H1 (cell line): ENCODE data around the gene EPB41L3. TPM values are rescaled to one million over a fixed set of nuclear protein-coding genes. Genes with fewer than 3 reads are reported as not detected.

Source experiments
- CTCF ChIA-PET: fragments of 300-600 bp; sonication (Branson Sonifier 250); formaldehyde crosslinking; loops from one replicate; lab custom pipeline; 2021; ENCODE audit not compliant: partially characterized antibody; lab: Charles Lee
- POLR2A ChIA-PET: fragments of 300-600 bp; sonication (Branson Sonifier 250); formaldehyde crosslinking; loops from one replicate; lab custom pipeline; 2021; ENCODE audit warnings: inconsistent platforms; ENCODE audit not compliant: partially characterized antibody; lab: Charles Lee
- DNase-seq, 2 experiments: peaks; one replicate each; pipeline versions ENCODE4 v3.0.0 to v3.0.0-alpha.2; 2010 to 2022; ENCODE audit warnings: low spot score in 2 of 2, low read depth in 1 of 2, mixed read lengths in 1 of 2
- FAIRE-seq: peaks from 2 replicates; lab custom pipeline; 2011; peaks lifted over from hg19 to GRCh38; lab: Jason Lieb, UNC
- H2AFZ ChIP-seq: 2 replicates; pipeline ENCODE4 v1.8.1; 2012; ENCODE audit warnings: low read length, inconsistent platforms
- H2AK5ac ChIP-seq: 2 replicates; pipeline ENCODE4 v1.6.1; 2013; ENCODE audit warnings: low read depth, low read length
- H2BK120ac ChIP-seq: replicated peaks from 2 replicates; pipeline ENCODE3; 2013; ENCODE audit warnings: low read depth, low read length, inconsistent platforms
- H2BK12ac ChIP-seq: 2 replicates; pipeline ENCODE4 v1.6.1; 2013; ENCODE audit warnings: low read depth, low read length
- H2BK15ac ChIP-seq: 2 replicates; pipeline ENCODE4 v1.6.1; 2013; ENCODE audit warnings: low read length
- H2BK20ac ChIP-seq: 2 replicates; pipeline ENCODE4 v1.6.1; 2013; ENCODE audit warnings: low read length
- H2BK5ac ChIP-seq: 2 replicates; pipeline ENCODE4 v1.6.1; 2013; ENCODE audit warnings: low read depth, low read length
- H3K14ac ChIP-seq: 2 replicates; pipeline ENCODE4 v1.6.1; 2013; ENCODE audit warnings: inconsistent platforms; ENCODE audit not compliant: insufficient read length
- H3K18ac ChIP-seq: 2 replicates; pipeline ENCODE4 v1.6.1; 2013; ENCODE audit warnings: low read length; ENCODE audit errors: extremely low read depth
- H3K23ac ChIP-seq: 2 replicates; pipeline ENCODE4 v1.6.1; 2013; ENCODE audit warnings: inconsistent platforms; ENCODE audit not compliant: insufficient read length
- H3K23me2 ChIP-seq: 2 replicates; pipeline ENCODE4 v1.6.1; 2013; ENCODE audit warnings: low read depth, low read length
- H3K27ac ChIP-seq: 2 replicates; pipeline ENCODE4 v1.6.1; 2011; ENCODE audit warnings: low read depth, low read length, inconsistent platforms
- H3K27me3 ChIP-seq, 4 experiments: replicated peaks in 1 of 4; 1 replicate in 1 of 4; 2 replicates in 3 of 4; pipeline versions ENCODE4 v1.6.1 to v1.8.1; 2011 to 2013; ENCODE audit warnings: low read length in 3 of 4, mild to moderate bottlenecking in 3 of 4, inconsistent platforms in 2 of 4, mixed read lengths in 2 of 4, moderate library complexity in 1 of 4; ENCODE audit not compliant: control insufficient read depth in 3 of 4, insufficient read depth in 3 of 4; ENCODE audit errors: extremely low read depth in 1 of 4
- H3K36me3 ChIP-seq, 4 experiments: 2 replicates each; pipeline versions ENCODE4 v1.6.1 to v1.8.1; 2011 to 2013; ENCODE audit warnings: mild to moderate bottlenecking in 4 of 4, low read length in 3 of 4, moderate library complexity in 2 of 4, control low read depth in 1 of 4, inconsistent platforms in 1 of 4; ENCODE audit not compliant: insufficient read depth in 4 of 4, control insufficient read depth in 2 of 4
- H3K4ac ChIP-seq: replicated peaks from 2 replicates; pipeline ENCODE3; 2013; ENCODE audit warnings: low read length, low read depth, mixed read lengths, inconsistent platforms; ENCODE audit not compliant: insufficient read length
- H3K4me1 ChIP-seq, 4 experiments: replicated peaks in 1 of 4; 1 replicate in 1 of 4; 2 replicates in 3 of 4; pipeline versions ENCODE4 v1.6.1 to v1.8.1; 2011 to 2013; ENCODE audit warnings: low read length in 3 of 4, inconsistent platforms in 2 of 4, mixed read lengths in 1 of 4; ENCODE audit not compliant: insufficient read depth in 4 of 4, control insufficient read depth in 3 of 4
- H3K4me2 ChIP-seq, 2 experiments: 2 replicates each; pipeline versions ENCODE4 v1.6.1 to v1.8.1; 2011 to 2013; ENCODE audit warnings: low read depth in 2 of 2, low read length in 2 of 2, control low read depth in 1 of 2, inconsistent platforms in 1 of 2, mild to moderate bottlenecking in 1 of 2; ENCODE audit not compliant: insufficient read depth in 1 of 2
- H3K4me3 ChIP-seq, 4 experiments: fragments of 200-600, 300-600 bp in 1 of 4; sonication (generic), shearing (Covaris generic), sonication (Bioruptor Twin) in 1 of 4; 2 replicates each; pipeline versions ENCODE4 v1.5.1 to v1.8.1; 2011 to 2016; ENCODE audit warnings: low read length in 4 of 4, low read depth in 3 of 4, control low read depth in 2 of 4, inconsistent platforms in 2 of 4, mild to moderate bottlenecking in 2 of 4, mixed read lengths in 1 of 4, moderate library complexity in 1 of 4; ENCODE audit not compliant: insufficient read depth in 2 of 4; ENCODE audit errors: extremely low read depth in 1 of 4
- H3K56ac ChIP-seq: replicated peaks from 2 replicates; pipeline ENCODE3; 2013; ENCODE audit warnings: low read depth, mild to moderate bottlenecking, mixed read lengths, low read length, inconsistent platforms; ENCODE audit not compliant: insufficient read length
- H3K79me1 ChIP-seq: 2 replicates; pipeline ENCODE4 v1.6.1; 2013; ENCODE audit warnings: low read depth, low read length, control low read depth
- H3K79me2 ChIP-seq, 2 experiments: 2 replicates each; pipeline versions ENCODE4 v1.6.1 to v1.8.1; 2012 to 2013; ENCODE audit warnings: low read length in 2 of 2, mild to moderate bottlenecking in 2 of 2, inconsistent platforms in 1 of 2; ENCODE audit not compliant: insufficient read depth in 2 of 2, control insufficient read depth in 1 of 2
- H3K9ac ChIP-seq, 4 experiments: replicated peaks in 1 of 4; 1 replicate in 1 of 4; 2 replicates in 3 of 4; pipeline versions ENCODE4 v1.6.1 to v1.8.1; 2011 to 2013; ENCODE audit warnings: low read depth in 3 of 4, low read length in 3 of 4, control low read depth in 2 of 4, mild to moderate bottlenecking in 2 of 4, moderate library complexity in 2 of 4, inconsistent platforms in 1 of 4; ENCODE audit errors: extremely low read depth in 1 of 4
- H3K9me3 ChIP-seq, 2 experiments: 2 replicates each; pipeline versions ENCODE4 v1.6.1 to v1.8.1; 2012 to 2013; ENCODE audit warnings: mild to moderate bottlenecking in 2 of 2, moderate library complexity in 2 of 2, control low read depth in 1 of 2, inconsistent platforms in 1 of 2, low read depth in 1 of 2, low read length in 1 of 2, mixed read lengths in 1 of 2; ENCODE audit not compliant: insufficient read depth in 2 of 2
- H4K20me1 ChIP-seq, 2 experiments: replicated peaks in 1 of 2; 2 replicates each; pipeline versions ENCODE3 to v1.8.1; 2011 to 2013; ENCODE audit warnings: inconsistent platforms in 2 of 2, low read length in 2 of 2, mild to moderate bottlenecking in 1 of 2; ENCODE audit not compliant: insufficient read depth in 2 of 2, control insufficient read depth in 1 of 2
- H4K5ac ChIP-seq: 2 replicates; pipeline ENCODE4 v1.6.1; 2013; ENCODE audit warnings: low read length, low read depth, mixed read lengths, inconsistent platforms; ENCODE audit not compliant: insufficient read length
- H4K8ac ChIP-seq: 2 replicates; pipeline ENCODE4 v1.8.0; 2013; ENCODE audit warnings: mild to moderate bottlenecking, moderate library complexity, low read length, inconsistent platforms; ENCODE audit not compliant: insufficient read depth; ENCODE audit errors: extremely low read depth
- H4K91ac ChIP-seq: replicated peaks from 2 replicates; pipeline ENCODE3; 2013; ENCODE audit warnings: low read length, mixed read lengths, inconsistent platforms; ENCODE audit not compliant: insufficient read length
- ASH2L ChIP-seq: fragments of 200-600, 300-600 bp; sonication (generic); IDR thresholded peaks from one replicate; pipeline ENCODE4 v1.7.1; 2017; ENCODE audit warnings: low read length
- CBX5 ChIP-seq: fragments of 300-800, 300-1000 bp; sonication (generic); IDR thresholded peaks from 2 replicates; pipeline ENCODE4 v1.7.1; 2016; ENCODE audit warnings: antibody characterized with exemption, low read length, low read depth
- CBX8 ChIP-seq: fragments of 300-800, 300-1000 bp; sonication (generic); IDR thresholded peaks from 2 replicates; pipeline ENCODE4 v1.7.1; 2016; ENCODE audit warnings: low read depth, low read length, borderline replicate concordance
- EZH2 ChIP-seq: fragments of 200-600 bp; sonication (generic); IDR thresholded peaks from 2 replicates; pipeline ENCODE4 v1.7.1; 2012; ENCODE audit warnings: low read depth, mild to moderate bottlenecking, moderate library complexity, low read length, inconsistent platforms; ENCODE audit not compliant: severe bottlenecking
- GABPA ChIP-seq: IDR thresholded peaks from 2 replicates; pipeline ENCODE4 v1.6.1; 2011; ENCODE audit warnings: mild to moderate bottlenecking, low read length, moderate library complexity, borderline replicate concordance; ENCODE audit not compliant: insufficient read depth
- GTF2F1 ChIP-seq: IDR thresholded peaks from 2 replicates; pipeline ENCODE4 v1.6.1; 2012; ENCODE audit warnings: low read depth, low read length, improper control_type of control experiment, borderline replicate concordance
- MAFK ChIP-seq: IDR thresholded peaks from 2 replicates; pipeline ENCODE4 v1.6.1; 2012; ENCODE audit warnings: low read depth, mild to moderate bottlenecking, improper control_type of control experiment, low read length
- POLR2A ChIP-seq, 2 experiments: IDR thresholded peaks; 1 replicate in 1 of 2; 2 replicates in 1 of 2; pipeline ENCODE4 v1.6.1; 2011; ENCODE audit warnings: low read depth in 2 of 2, low read length in 2 of 2, mild to moderate bottlenecking in 2 of 2; ENCODE audit errors: control extremely low read depth in 1 of 2
- RFX5 ChIP-seq: IDR thresholded peaks from 2 replicates; pipeline ENCODE4 v1.6.1; 2011; ENCODE audit warnings: low read depth, low read length, improper control_type of control experiment, borderline replicate concordance
- RNF2 ChIP-seq: fragments of 200-900, 300-1000 bp; sonication (generic); IDR thresholded peaks from 2 replicates; pipeline ENCODE4 v1.7.1; 2016; ENCODE audit warnings: borderline replicate concordance, low read depth, mild to moderate bottlenecking, antibody characterized with exemption, low read length; ENCODE audit not compliant: poor library complexity, severe bottlenecking; ENCODE audit errors: missing control alignments
- SAP30 ChIP-seq: fragments of 300-600 bp; sonication (generic); IDR thresholded peaks from 2 replicates; pipeline ENCODE4 v1.7.1; 2012; ENCODE audit warnings: low read length, moderate library complexity, mild to moderate bottlenecking, inconsistent platforms; ENCODE audit not compliant: insufficient read depth, insufficient replicate concordance
- SUZ12 ChIP-seq: fragments of 200-600 bp; sonication (generic); IDR thresholded peaks from 2 replicates; pipeline ENCODE4 v1.6.1; 2012; ENCODE audit warnings: mild to moderate bottlenecking, inconsistent platforms, low read length, moderate library complexity, mixed read lengths
- WGBS, 2 experiments: shearing (Covaris generic) in 1 of 2; methylation state at CpG; one replicate each; pipeline versions ENCODE4 v1.1.6 to v1.1.7; 2013 to 2015; ENCODE audit warnings: low lambda C conversion rate in 2 of 2, mixed read lengths in 2 of 2, inconsistent platforms in 1 of 2, low coverage in 1 of 2, missing lambda C conversion rate in 1 of 2; ENCODE audit not compliant: insufficient replicate concordance in 2 of 2, insufficient coverage in 1 of 2, insufficient read length in 1 of 2; ENCODE audit errors: extremely low coverage in 1 of 2, missing lambda C conversion rate in 1 of 2; 5-methylcytosine and 5-hydroxymethylcytosine counted together
- polyA plus RNA-seq, 7 experiments: library from polyadenylated mRNA; depleted of rRNA in 3 of 7; stranded (reverse) in 5 of 7; unstranded in 2 of 7; fragments of >200 nt in 5 of 7; fragments of 200-250 nt in 2 of 7; gene quantifications; 1 replicate in 5 of 7; 2 replicates in 1 of 7; 4 replicates in 1 of 7; pipeline versions ENCODE4 v1.2.1 to v1.2.3, GENCODE V29; 2011 to 2013; ENCODE audit warnings: missing spikeins in 2 of 7, mixed read lengths in 2 of 7
- total RNA-seq: library from RNA; stranded (reverse); fragmentation: NEBNext Ultra II Directional; extraction: Animal tissue kit (Norgen Biotek cat#: 25700); gene quantifications from 2 replicates; pipeline ENCODE4 v1.2.1, GENCODE V29; 2021
- TF ChIP-seq, protein P1 (sequence below): IDR thresholded peaks from 2 replicates; pipeline ENCODE4 v1.6.1; 2011; ENCODE audit warnings: low read length, improper control_type of control experiment

EPB41L3 gene
- total and polyA plus RNA-seq, 2 of the 8 experiments (the other 6 are each of a cell fraction or from before 2014, with no cell fraction given) = 7.9 to 16.1 TPM

DNA sequence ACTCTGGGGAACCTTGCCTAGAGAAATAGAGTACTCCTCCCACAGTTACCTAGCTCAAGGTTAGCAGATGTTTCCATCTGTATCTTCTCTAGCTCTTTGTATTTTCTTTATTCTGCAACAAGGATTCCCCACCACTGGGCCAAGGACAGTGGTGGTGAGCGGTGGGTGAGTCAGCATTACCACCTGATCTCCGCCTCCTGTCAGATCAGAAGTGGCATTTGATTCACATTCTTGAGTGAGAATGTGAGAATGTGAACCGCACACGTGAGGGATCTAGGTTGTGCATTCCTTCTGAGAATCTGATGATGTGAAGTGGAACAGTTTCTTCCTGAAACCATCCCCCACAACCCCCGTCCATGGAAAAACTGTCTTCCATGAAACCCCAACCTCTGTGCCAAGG, 9.0 kb downstream of the EPB41L3 start:
- H4K20me1 ChIP-seq = no peaks in the 10 kb centered on the region
- no peak overlapping the region for H3K9ac ChIP-seq
- 94% methylated on average over 5 of the region's 5 CpGs; no CpG with 5 or more reads in 1 of the 2 experiments for WGBS, 2 experiments
- no peak overlapping the region for H4K91ac ChIP-seq
- H3K4ac ChIP-seq = no peak overlapping the region
- no peaks in the 10 kb centered on the region for H3K9me3 ChIP-seq
- H2AFZ ChIP-seq = no peak overlapping the region
- no peak overlapping the region for H3K27ac ChIP-seq
- CTCF ChIA-PET = no interaction called here
- H3K18ac ChIP-seq = no peak overlapping the region
- POLR2A ChIA-PET = no interaction called here
- no peaks in the 10 kb centered on the region for H3K4me1 ChIP-seq
- H3K4me3 ChIP-seq = no peak overlapping the region
- no peaks in the 10 kb centered on the region for H3K79me2 ChIP-seq
- H2BK12ac ChIP-seq = no peak overlapping the region
- no peak overlapping the region for H3K56ac ChIP-seq
- H3K36me3 ChIP-seq = no peaks in the 10 kb centered on the region
- no peak overlapping the region for H3K4me2 ChIP-seq
- H4K5ac ChIP-seq = no peak overlapping the region
- no peak overlapping the region for H3K23ac ChIP-seq
- no peak overlapping the region for H2BK15ac ChIP-seq
- no peaks in the 10 kb centered on the region for H3K79me1 ChIP-seq
- no peak overlapping the region for H2AK5ac ChIP-seq
- FAIRE-seq (no peak), DNase-seq (no peak)
- no peaks in the 10 kb centered on the region for H3K27me3 ChIP-seq
- no peak overlapping the region for H2BK20ac ChIP-seq
- H2BK120ac ChIP-seq = no peak overlapping the region
- H3K14ac ChIP-seq = no peak overlapping the region
- no peaks in the 10 kb centered on the region; the same call in 1 of the 2 replicates for H3K23me2 ChIP-seq
- H4K8ac ChIP-seq = no peak overlapping the region
- H2BK5ac ChIP-seq = no peak overlapping the region
- TF ChIP-seq RFX5 (no peak), SUZ12 (no peak), GTF2F1 (no peak), POLR2A (IDR thresholded peaks at IDR 0.05; ENCODE audit: control extremely low read depth in 1 of 2, low read depth in 2 of 2, low read length in 2 of 2) (no peak), CBX8 (no peak), RNF2 (no peak), CBX5 (no peak), SAP30 (no peak), EZH2 (no peak), ASH2L (no peak), GABPA (no peak), MAFK (no peak)
- TF ChIP-seq, protein P1, sequence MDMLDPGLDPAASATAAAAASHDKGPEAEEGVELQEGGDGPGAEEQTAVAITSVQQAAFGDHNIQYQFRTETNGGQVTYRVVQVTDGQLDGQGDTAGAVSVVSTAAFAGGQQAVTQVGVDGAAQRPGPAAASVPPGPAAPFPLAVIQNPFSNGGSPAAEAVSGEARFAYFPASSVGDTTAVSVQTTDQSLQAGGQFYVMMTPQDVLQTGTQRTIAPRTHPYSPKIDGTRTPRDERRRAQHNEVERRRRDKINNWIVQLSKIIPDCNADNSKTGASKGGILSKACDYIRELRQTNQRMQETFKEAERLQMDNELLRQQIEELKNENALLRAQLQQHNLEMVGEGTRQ = no peak
